Testis (tissue), 3 donors: ENCODE data around the gene BAZ1A. TPM values are rescaled to one million over a fixed set of nuclear protein-coding genes. Genes with fewer than 3 reads are reported as not detected.

Experiments used
- DNase-seq: peaks from one replicate; pipeline ENCODE4 v3.0.0-alpha.2; 2019
- H3K27ac ChIP-seq, 2 donors: fragments of 200-600 bp; sonication (generic); one replicate each; pipeline ENCODE4 v1.5.1; 2019
- H3K27me3 ChIP-seq: fragments of 200-600 bp; sonication (generic); one replicate; pipeline ENCODE4 v1.5.1; 2019
- H3K36me3 ChIP-seq: fragments of 200-600 bp; sonication (generic); one replicate; pipeline ENCODE4 v1.5.1; 2017; ENCODE audit warnings: low read depth; ENCODE audit errors: missing control alignments
- H3K4me1 ChIP-seq: fragments of 200-600 bp; sonication (generic); one replicate; pipeline ENCODE4 v1.5.1; 2019
- H3K4me3 ChIP-seq, 2 donors: fragments of 200-600 bp; sonication (generic); one replicate each; pipeline ENCODE4 v1.5.1; 2017 to 2019
- H3K9me3 ChIP-seq: fragments of 200-600 bp; sonication (generic); one replicate; pipeline ENCODE4 v1.5.1; 2017
- POLR2A ChIP-seq: fragments of 450-650 bp; IDR thresholded peaks from one replicate; pipeline ENCODE4 v1.6.1; 2017; ENCODE audit warnings: antibody characterized with exemption, mild to moderate bottlenecking, moderate library complexity
- WGBS, 2 donors: methylation state at CpG; one replicate each; pipeline ENCODE4 v1.1.5; 2018; 5-methylcytosine and 5-hydroxymethylcytosine counted together
- intact Hi-C: fragments of 100-400 bp; cut with DNase I; formaldehyde crosslinking; loops from one replicate; pipeline ENCODE4 v1.15.1; 2023; ENCODE audit warnings: low total_unique reads
- polyA plus RNA-seq: library from polyadenylated mRNA; stranded (reverse); fragments of 350-450 nt; fragmentation: Illumina TruSeq; extraction: RNeasy Lipid Tissue Mini Kit (QIAGEN cat#74804); gene quantifications from one replicate; pipeline ENCODE4 v1.2.3, GENCODE V29; 2014; ENCODE audit warnings: low read depth, low replicate concordance; ENCODE audit not compliant: insufficient read depth
- total RNA-seq, 2 donors: library from RNA; depleted of rRNA; stranded (reverse); fragments of >200 nt; gene quantifications; one replicate each; pipeline ENCODE4 v1.2.3, GENCODE V29; 2016
- TF ChIP-seq, protein P1 (sequence below), 3 experiments: fragments of 450-650 bp in 2 of 3; fragments of 200-600 bp in 1 of 3; sonication (generic) in 1 of 3; IDR thresholded peaks; one replicate each; pipeline ENCODE4 v1.5.1; 2016 to 2019; ENCODE audit warnings: antibody characterized with exemption in 3 of 3, mild to moderate bottlenecking in 2 of 3, moderate library complexity in 1 of 3

The BAZ1A gene
- total and polyA plus RNA-seq, 3 donors from 2014 or later: 33.9 to 78.2 (median 63.1) TPM

DNA sequence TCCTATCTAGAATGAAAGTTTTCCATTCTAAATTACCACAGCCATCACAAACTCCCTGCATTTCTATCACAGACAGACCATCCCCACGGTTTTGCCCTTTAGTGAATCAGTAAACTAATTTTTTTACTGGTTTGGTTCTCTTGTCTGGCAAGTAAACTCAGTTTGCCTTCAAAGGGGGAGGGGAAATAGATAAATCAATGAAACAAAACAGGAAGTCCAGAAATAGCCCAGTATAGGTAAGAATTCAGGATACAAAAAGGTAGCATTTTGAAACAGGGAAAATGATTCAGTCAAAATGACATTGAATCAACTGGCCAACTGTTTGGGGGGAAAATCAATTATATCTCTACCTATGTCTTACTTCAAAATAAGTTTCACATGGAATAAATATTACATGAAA is 15.8 kb upstream of the BAZ1A start:
- 52 to 73% methylated on average over 1 of the region's 1 CpG for WGBS, 2 donors
- H3K9me3 ChIP-seq: no peaks in the 10 kb centered on the region
- H3K4me1 ChIP-seq: no peaks in the 10 kb centered on the region
- intact Hi-C loops: no loop called here
- no peaks in the 10 kb centered on the region for H3K27me3 ChIP-seq
- TF ChIP-seq POLR2A: no peak
- TF ChIP-seq, protein P1, sequence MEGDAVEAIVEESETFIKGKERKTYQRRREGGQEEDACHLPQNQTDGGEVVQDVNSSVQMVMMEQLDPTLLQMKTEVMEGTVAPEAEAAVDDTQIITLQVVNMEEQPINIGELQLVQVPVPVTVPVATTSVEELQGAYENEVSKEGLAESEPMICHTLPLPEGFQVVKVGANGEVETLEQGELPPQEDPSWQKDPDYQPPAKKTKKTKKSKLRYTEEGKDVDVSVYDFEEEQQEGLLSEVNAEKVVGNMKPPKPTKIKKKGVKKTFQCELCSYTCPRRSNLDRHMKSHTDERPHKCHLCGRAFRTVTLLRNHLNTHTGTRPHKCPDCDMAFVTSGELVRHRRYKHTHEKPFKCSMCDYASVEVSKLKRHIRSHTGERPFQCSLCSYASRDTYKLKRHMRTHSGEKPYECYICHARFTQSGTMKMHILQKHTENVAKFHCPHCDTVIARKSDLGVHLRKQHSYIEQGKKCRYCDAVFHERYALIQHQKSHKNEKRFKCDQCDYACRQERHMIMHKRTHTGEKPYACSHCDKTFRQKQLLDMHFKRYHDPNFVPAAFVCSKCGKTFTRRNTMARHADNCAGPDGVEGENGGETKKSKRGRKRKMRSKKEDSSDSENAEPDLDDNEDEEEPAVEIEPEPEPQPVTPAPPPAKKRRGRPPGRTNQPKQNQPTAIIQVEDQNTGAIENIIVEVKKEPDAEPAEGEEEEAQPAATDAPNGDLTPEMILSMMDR (IDR thresholded peaks at IDR 0.05): no peak
- no peaks in the 10 kb centered on the region for H3K36me3 ChIP-seq
- no peak overlapping the region for H3K27ac ChIP-seq
- DNase-seq: no peak
- no peak overlapping the region for H3K4me3 ChIP-seq

GRCh38 chr14:34888186-34888585 is 13.0 kb upstream of the BAZ1A start:
- Histone ChIP-seq H3K27ac (no peak overlapping the region), H3K27me3 (no peaks in the 10 kb centered on the region), H3K4me1 (no peaks in the 10 kb centered on the region), H3K36me3 (no peaks in the 10 kb centered on the region), H3K9me3 (no peaks in the 10 kb centered on the region), H3K4me3 (no peak overlapping the region)
- intact Hi-C loops: no loop called here
- DNase-seq: no peak
- no peak for TF ChIP-seq POLR2A
- TF ChIP-seq, protein P1 (IDR thresholded peaks at IDR 0.05): no peak
- WGBS, 2 donors: 87 to 95% methylated on average over 2 of the region's 2 CpGs

DNA sequence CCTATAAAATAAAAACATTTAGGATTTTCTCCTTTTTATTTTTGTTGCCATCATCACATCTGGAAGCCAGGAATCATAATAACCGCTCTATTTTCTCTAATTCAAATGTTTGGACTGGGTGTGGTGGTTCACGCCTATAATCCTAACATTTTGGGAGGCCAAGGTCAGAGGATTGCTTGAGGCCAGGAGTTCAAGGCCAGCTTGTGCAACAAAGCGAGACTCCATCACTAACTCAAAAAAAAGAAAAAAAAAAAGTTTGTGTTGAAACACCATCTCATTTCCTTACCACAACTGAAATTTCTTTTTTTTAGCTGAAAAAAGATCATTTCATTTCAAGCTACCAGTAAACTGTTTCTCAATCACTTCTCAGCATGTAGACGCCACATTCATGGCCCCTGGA is 8.8 kb upstream of the BAZ1A start:
- H3K36me3 ChIP-seq: no peaks in the 10 kb centered on the region
- no peak for DNase-seq
- no peaks in the 10 kb centered on the region for H3K4me1 ChIP-seq
- WGBS, 2 donors: 77 to 79% methylated on average over 4 of the region's 4 CpGs
- intact Hi-C loops: no loop called here
- no peak overlapping the region for H3K4me3 ChIP-seq
- no peaks in the 10 kb centered on the region for H3K27me3 ChIP-seq
- H3K9me3 ChIP-seq: no peaks in the 10 kb centered on the region
- H3K27ac ChIP-seq: no peak overlapping the region
- TF ChIP-seq, protein P1 (IDR thresholded peaks at IDR 0.05): no peak
- no peak for TF ChIP-seq POLR2A

DNA sequence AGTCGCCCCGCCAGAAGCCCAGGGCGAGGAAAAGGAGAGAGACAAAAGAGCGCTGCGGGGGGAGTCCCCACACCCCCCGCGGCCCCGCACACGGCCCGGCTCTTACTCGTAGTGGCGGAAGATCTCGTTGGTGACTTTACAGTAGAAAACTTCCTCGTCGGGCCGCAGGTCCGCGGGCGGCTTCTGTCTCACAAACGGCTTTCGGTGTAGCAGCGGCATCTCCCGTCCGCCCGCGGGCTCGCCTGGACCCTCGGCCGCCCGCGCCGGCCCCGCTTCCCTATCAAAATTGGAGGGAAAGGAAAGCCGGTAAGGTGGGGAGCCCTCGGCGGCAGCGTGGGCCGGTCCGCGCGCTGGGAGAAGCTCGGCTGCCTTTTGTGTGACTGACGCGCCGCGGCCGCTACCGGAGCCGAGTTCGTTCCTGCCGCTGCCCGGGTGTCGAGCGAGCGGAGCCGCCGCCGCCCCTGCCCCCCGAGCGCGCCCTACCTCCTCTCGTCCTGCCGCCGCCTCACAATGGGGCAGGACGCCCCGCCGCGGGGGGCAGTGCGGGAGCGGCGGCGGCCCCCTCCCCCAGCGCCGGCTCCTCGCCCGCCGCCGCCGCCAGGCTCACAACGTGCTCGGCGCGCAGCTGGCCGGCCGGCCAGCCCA is 652 bp downstream of the BAZ1A start:
- no peaks in the 10 kb centered on the region for H3K27me3 ChIP-seq

More for the DNA sequence above, 652 bp downstream of the BAZ1A start:
- intact Hi-C loops: loop anchor here (5.0 to 10.0 kb wide), 2 partner anchors 108 to 170 kb away; partner anchors contain the start of genes FAM177A1 and SRP54
- 0% methylated on average over 66 of the region's 85 CpGs; no CpG with 5 or more reads in 1 of the 2 donors for WGBS, 2 donors
- H3K36me3 ChIP-seq: no peaks in the 10 kb centered on the region
- no peak for TF ChIP-seq POLR2A
- TF ChIP-seq, protein P1 (IDR thresholded peaks at IDR 0.05): no peak
- H3K4me3 ChIP-seq: peak overlapping the region; percentile 85 to 90
- DNase-seq: peak; percentile 56
- peak overlapping the region; percentile 96 to 98 for H3K27ac ChIP-seq
- peaks cover 3% of the 10 kb centered on the region for H3K4me1 ChIP-seq
- no peaks in the 10 kb centered on the region for H3K9me3 ChIP-seq
